Cardiac muscle cell (in vitro differentiated cells and primary cell): ENCODE measurements around the gene ESRP2. TPM values are rescaled to one million over a fixed set of nuclear protein-coding genes. Genes with fewer than 3 reads are reported as not detected.

Source experiments
- DNase-seq, 2 donors: peaks; one replicate each; pipeline versions ENCODE4 v3.0.0 to v3.0.0-alpha.2; 2010 to 2017; ENCODE audit warnings: low read depth in 1 of 2, low spot score in 1 of 2
- H3K27ac ChIP-seq: fragments of 200-600 bp; sonication (generic); 2 replicates; pipeline ENCODE4 v1.5.1; 2016
- H3K27me3 ChIP-seq: fragments of 200-600 bp; sonication (generic); 2 replicates; pipeline ENCODE4 v1.6.0; 2016; ENCODE audit warnings: control low read depth
- H3K36me3 ChIP-seq: fragments of 200-600 bp; sonication (generic); 2 replicates; pipeline ENCODE4 v1.5.1; 2016; ENCODE audit warnings: control low read depth
- H3K4me1 ChIP-seq: fragments of 200-600 bp; sonication (generic); 2 replicates; pipeline ENCODE4 v1.8.1; 2017; ENCODE audit warnings: low read depth, mild to moderate bottlenecking, mixed run types
- H3K4me3 ChIP-seq: fragments of 200-600 bp; sonication (generic); 2 replicates; pipeline ENCODE4 v1.5.1; 2016; ENCODE audit warnings: mild to moderate bottlenecking
- H3K9me3 ChIP-seq: fragments of 200-600 bp; sonication (generic); 2 replicates; pipeline ENCODE4 v1.5.1; 2017; ENCODE audit warnings: low read depth, mild to moderate bottlenecking, control low read depth
- CTCF ChIP-seq: IDR thresholded peaks from 2 replicates; pipeline ENCODE4 v1.5.1; 2012; ENCODE audit warnings: low read depth, mild to moderate bottlenecking, low read length
- polyA plus RNA-seq: library from polyadenylated mRNA; unstranded; fragments of >200 nt; fragmentation: Nextera tagmentation; extraction: Ambion mirVana; gene quantifications from 2 replicates; pipeline ENCODE4 v1.2.1, GENCODE V29; 2016
- total RNA-seq: library from RNA; depleted of rRNA; stranded (reverse); fragments of >200 nt; gene quantifications from 2 replicates; pipeline ENCODE4 v1.2.3, GENCODE V29; 2016

The ESRP2 gene
- total and polyA plus RNA-seq, 2 experiments from 2014 or later = 1.8 to 2.8 TPM

- H3K27me3 ChIP-seq = no peaks in the 10 kb centered on the region
- no peaks in the 10 kb centered on the region for H3K9me3 ChIP-seq
- no peak for DNase-seq
- H3K4me1 ChIP-seq = peaks cover 7% of the 10 kb centered on the region
- no peaks in the 10 kb centered on the region for H3K36me3 ChIP-seq
- H3K27ac ChIP-seq = no peak overlapping the region
- TF ChIP-seq CTCF = no peak
- H3K4me3 ChIP-seq = no peak overlapping the region
These were observed 38.5 kb upstream of the ESRP2 start for GRCh38 chr16:68274441-68274840.

- Histone ChIP-seq H3K36me3 (no peaks in the 10 kb centered on the region), H3K9me3 (no peaks in the 10 kb centered on the region), H3K4me3 (no peak overlapping the region), H3K27me3 (no peaks in the 10 kb centered on the region), H3K27ac (no peak overlapping the region), H3K4me1 (peaks cover 7% of the 10 kb centered on the region)
- TF ChIP-seq CTCF = no peak
- no peak for DNase-seq
These were observed 38.0 kb upstream of the ESRP2 start for GRCh38 chr16:68273896-68274295.

GRCh38 chr16:68273459-68273858 lies 37.5 kb upstream of the ESRP2 start:
- TF ChIP-seq CTCF = no peak
- H3K27ac ChIP-seq = no peak overlapping the region
- no peaks in the 10 kb centered on the region for H3K27me3 ChIP-seq
- H3K4me3 ChIP-seq = no peak overlapping the region
- H3K4me1 ChIP-seq = peaks cover 7% of the 10 kb centered on the region
- H3K36me3 ChIP-seq = no peaks in the 10 kb centered on the region
- DNase-seq = no peak
- H3K9me3 ChIP-seq = no peaks in the 10 kb centered on the region

GRCh38 chr16:68272507-68273209 lies 36.7 kb upstream of the ESRP2 start:
- Histone ChIP-seq H3K9me3 (no peaks in the 10 kb centered on the region), H3K36me3 (no peaks in the 10 kb centered on the region), H3K4me1 (peaks cover 7% of the 10 kb centered on the region), H3K27me3 (no peaks in the 10 kb centered on the region), H3K27ac (no peak overlapping the region), H3K4me3 (no peak overlapping the region)
- no peak for TF ChIP-seq CTCF
- DNase-seq = no peak

GRCh38 chr16:68270353-68270752 lies 34.4 kb upstream of the ESRP2 start:
- DNase-seq = no peak
- H3K36me3 ChIP-seq = no peaks in the 10 kb centered on the region
- H3K4me3 ChIP-seq = no peak overlapping the region
- no peaks in the 10 kb centered on the region for H3K9me3 ChIP-seq
- no peak for TF ChIP-seq CTCF
- H3K27ac ChIP-seq = no peak overlapping the region
- H3K4me1 ChIP-seq = peaks cover 5% of the 10 kb centered on the region
- no peaks in the 10 kb centered on the region for H3K27me3 ChIP-seq
